CD4-positive, alpha-beta T cell treated with Interleukin-4 for 1 hour (primary cell): ENCODE data around the gene IGFBP5.
A peak's percentile ranks its signal among the peaks of the same experiment; 100 is the strongest.

Experiments used
- DNase-seq, 2 donors: peaks; one replicate each; pipeline ENCODE4 v3.0.0-alpha.2; 2020 to 2022

IGFBP5 gene

GRCh38 chr2:216636551-216637450, 58.5 kb downstream of the IGFBP5 start:
- peak; percentile 3 to 46 for DNase-seq

GRCh38 chr2:216635701-216636550, 59.4 kb downstream of the IGFBP5 start:
- no peak for DNase-seq

- no peak for DNase-seq
Measured at GRCh38 chr2:216635171-216635570, 60.2 kb downstream of the IGFBP5 start.

GRCh38 chr2:216634370-216635148, 60.8 kb downstream of the IGFBP5 start:
- DNase-seq, result no peak

GRCh38 chr2:216633616-216634369, 61.6 kb downstream of the IGFBP5 start:
- DNase-seq, result no peak

GRCh38 chr2:216632952-216633615, 62.3 kb downstream of the IGFBP5 start, which contains the start of gene IGFBP2:
Gene IGFBP2, plus strand, starts transcription at chr2:216633420. Its CDS starts 104 bp downstream, at chr2:216633524.
- no peak for DNase-seq

- no peak for DNase-seq
Measured at GRCh38 chr2:216632346-216632951, 62.9 kb downstream of the IGFBP5 start.

- no peak for DNase-seq
Measured at GRCh38 chr2:216629784-216630183, 65.6 kb downstream of the IGFBP5 start.

GRCh38 chr2:216626875-216627245, 68.5 kb downstream of the IGFBP5 start:
- no peak for DNase-seq

- no peak for DNase-seq
Measured at GRCh38 chr2:216626168-216626874, 69.0 kb downstream of the IGFBP5 start.

- DNase-seq, result no peak
Measured at GRCh38 chr2:216624251-216624650, 71.1 kb downstream of the IGFBP5 start.

GRCh38 chr2:216622526-216622925, 72.8 kb downstream of the IGFBP5 start:
- DNase-seq, result no peak
